ENCODE measurements around the gene CEP295NL.

DNA sequence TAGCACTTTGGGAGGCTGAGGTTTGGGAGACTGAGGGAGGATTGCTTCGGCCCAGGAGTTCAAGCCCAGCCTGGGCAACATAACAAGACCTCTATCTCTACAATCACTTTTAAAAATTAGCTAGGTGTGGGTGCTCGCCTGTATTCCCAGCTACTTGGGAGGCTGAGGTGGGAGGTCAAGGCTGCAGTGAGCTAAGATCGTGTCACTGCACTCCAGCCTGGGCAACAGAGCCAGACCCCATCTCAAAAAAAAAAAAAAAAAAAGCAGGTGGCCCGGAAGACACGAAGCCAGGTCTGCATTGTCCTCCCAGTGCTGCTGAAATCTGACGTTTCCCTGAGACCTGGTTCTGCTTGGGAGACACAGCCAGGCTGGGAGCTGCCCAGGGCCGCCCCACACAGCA, 41.0 kb upstream of the CEP295NL start:
- no peak for TF ChIP-seq POLR2AphosphoS5 (IDR thresholded peaks at IDR 0.05)
- TF ChIP-seq, protein P1, sequence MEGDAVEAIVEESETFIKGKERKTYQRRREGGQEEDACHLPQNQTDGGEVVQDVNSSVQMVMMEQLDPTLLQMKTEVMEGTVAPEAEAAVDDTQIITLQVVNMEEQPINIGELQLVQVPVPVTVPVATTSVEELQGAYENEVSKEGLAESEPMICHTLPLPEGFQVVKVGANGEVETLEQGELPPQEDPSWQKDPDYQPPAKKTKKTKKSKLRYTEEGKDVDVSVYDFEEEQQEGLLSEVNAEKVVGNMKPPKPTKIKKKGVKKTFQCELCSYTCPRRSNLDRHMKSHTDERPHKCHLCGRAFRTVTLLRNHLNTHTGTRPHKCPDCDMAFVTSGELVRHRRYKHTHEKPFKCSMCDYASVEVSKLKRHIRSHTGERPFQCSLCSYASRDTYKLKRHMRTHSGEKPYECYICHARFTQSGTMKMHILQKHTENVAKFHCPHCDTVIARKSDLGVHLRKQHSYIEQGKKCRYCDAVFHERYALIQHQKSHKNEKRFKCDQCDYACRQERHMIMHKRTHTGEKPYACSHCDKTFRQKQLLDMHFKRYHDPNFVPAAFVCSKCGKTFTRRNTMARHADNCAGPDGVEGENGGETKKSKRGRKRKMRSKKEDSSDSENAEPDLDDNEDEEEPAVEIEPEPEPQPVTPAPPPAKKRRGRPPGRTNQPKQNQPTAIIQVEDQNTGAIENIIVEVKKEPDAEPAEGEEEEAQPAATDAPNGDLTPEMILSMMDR (IDR thresholded peaks at IDR 0.05): no peak

All from gastroesophageal sphincter (tissue), 3 donors.